AG09319 (cell line): ENCODE data around the gene STUB1.

ENCODE experiments used
- DNase-seq: peaks from one replicate; pipeline ENCODE4 v3.0.0-alpha.2; 2010; ENCODE audit warnings: low read depth; ENCODE audit errors: extremely low read depth
- TF ChIP-seq, protein P1 (sequence below): IDR thresholded peaks from 2 replicates; pipeline ENCODE4 v1.5.1; 2011; ENCODE audit warnings: low read depth, mild to moderate bottlenecking, inconsistent platforms, low read length, moderate library complexity

STUB1 gene

GRCh38 chr16:714079-714478 is 33.9 kb downstream of the STUB1 start:
- DNase-seq, result no peak
- TF ChIP-seq, protein P1, sequence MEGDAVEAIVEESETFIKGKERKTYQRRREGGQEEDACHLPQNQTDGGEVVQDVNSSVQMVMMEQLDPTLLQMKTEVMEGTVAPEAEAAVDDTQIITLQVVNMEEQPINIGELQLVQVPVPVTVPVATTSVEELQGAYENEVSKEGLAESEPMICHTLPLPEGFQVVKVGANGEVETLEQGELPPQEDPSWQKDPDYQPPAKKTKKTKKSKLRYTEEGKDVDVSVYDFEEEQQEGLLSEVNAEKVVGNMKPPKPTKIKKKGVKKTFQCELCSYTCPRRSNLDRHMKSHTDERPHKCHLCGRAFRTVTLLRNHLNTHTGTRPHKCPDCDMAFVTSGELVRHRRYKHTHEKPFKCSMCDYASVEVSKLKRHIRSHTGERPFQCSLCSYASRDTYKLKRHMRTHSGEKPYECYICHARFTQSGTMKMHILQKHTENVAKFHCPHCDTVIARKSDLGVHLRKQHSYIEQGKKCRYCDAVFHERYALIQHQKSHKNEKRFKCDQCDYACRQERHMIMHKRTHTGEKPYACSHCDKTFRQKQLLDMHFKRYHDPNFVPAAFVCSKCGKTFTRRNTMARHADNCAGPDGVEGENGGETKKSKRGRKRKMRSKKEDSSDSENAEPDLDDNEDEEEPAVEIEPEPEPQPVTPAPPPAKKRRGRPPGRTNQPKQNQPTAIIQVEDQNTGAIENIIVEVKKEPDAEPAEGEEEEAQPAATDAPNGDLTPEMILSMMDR, result no peak

DNA sequence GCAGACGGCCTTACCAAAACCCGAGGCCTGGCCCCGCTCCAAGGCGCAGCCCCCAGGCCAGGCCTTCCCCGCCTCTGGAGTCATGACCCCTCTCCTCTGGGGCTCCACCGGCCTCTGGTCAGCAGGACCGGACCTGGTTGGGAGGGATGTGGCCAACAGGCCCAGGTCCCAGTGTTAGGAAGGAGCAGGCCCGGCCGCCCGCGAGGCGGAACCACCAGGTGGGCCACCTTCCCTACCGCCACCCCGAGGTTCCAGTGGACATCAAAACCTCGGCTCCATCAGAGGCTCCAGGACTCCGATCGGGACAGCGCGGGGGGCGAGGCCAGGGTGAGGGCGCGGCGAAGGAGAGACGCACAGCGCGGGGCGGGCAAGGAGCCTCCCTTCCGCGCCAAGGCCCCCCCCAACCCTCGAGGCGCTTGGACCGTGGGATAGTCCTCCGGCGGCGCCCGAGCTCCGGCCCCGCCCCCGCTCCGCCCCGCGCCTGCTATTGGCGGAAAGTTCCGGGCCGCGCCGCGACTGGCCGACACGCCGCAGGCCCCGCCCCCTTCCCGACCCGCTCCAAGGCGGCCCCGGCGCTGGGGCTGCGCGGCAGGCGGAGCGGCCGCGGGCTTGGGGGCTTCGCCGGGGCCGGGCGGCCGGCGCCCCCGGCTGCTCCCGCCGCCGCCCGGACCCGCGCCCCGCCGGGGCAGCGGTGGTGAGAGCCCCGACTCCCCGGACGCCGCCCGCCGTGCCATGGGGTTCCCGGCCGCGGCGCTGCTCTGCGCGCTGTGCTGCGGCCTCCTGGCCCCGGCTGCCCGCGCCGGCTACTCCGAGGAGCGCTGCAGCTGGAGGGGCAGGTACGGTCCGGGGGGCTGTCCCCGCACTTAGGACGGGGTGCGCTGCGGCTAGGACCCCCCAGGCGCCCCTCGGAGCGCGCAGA is 34.6 kb downstream of the STUB1 start, which contains the start of gene METRN:
Gene METRN, plus strand, starts transcription at position 561 of the 919 bp plus-strand sequence. Its CDS starts 172 bp downstream, at position 733.
- peak; percentile 52 for DNase-seq
- TF ChIP-seq, protein P1, result no peak

GRCh38 chr16:715477-716199 is 35.4 kb downstream of the STUB1 start:
- DNase-seq, result no peak
- TF ChIP-seq, protein P1, result no peak; the same call in 1 of the 2 replicates

DNA sequence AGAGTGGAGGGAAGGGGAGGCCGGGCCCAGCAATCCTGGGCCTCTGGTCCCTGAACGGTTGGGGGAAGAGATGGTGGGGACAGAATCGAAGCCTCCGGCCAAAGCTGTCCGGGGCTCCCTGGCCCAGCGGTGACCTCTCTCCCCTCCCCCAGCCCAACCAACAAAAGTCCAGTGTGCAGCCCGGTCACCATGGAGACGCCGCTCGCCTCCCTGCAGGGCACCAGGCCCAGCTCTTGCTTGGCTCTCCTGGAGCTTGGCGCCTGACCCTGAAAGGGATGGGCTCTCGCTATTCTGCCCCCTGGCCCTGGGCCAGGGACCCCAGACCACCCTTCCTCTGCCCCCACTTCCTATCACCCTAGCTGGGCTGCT is 36.0 kb downstream of the STUB1 start:
- DNase-seq, result no peak
- TF ChIP-seq, protein P1, result no peak

DNA sequence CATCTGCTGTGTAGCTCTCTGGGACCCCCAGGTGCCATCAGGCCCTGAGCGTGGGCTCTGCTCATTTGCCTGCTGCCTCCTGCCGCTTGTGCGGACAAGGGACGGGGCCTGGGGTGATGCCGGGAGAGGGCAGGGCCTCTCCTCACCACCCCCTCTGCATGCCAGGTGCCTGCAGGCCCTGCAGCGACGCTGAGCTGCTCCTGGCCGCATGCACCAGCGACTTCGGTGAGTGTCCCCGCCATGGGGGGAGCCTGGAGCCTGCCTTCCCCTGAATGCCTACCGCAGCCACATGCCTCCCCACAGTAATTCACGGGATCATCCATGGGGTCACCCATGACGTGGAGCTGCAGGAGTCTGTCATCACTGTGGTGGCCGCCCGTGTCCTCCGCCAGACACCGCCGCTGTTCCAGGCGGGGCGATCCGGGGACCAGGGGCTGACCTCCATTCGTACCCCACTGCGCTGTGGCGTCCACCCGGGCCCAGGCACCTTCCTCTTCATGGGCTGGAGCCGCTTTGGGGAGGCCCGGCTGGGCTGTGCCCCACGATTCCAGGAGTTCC is 36.6 kb downstream of the STUB1 start:
- TF ChIP-seq, protein P1, result no peak
- DNase-seq, result no peak

GRCh38 chr16:717450-718245 is 37.4 kb downstream of the STUB1 start:
- TF ChIP-seq, protein P1, result no peak
- DNase-seq, result no peak
